Measurements from ENCODE around the gene ABCF2. TPM values are rescaled to one million over a fixed set of nuclear protein-coding genes. Genes with fewer than 3 reads are reported as not detected.

Gene ABCF2
- total and polyA plus RNA-seq, 2 donors = 18.9 to 26.1 TPM

GRCh38 chr7:151186640-151187408 is 40.2 kb downstream of the ABCF2 start, which contains the start of gene ASB10:
Gene ASB10, minus strand, starts transcription at chr7:151187250. Its CDS starts 120 bp downstream, at chr7:151187130.
- WGBS = 92% methylated on average over 22 of the region's 22 CpGs
- Histone ChIP-seq H3K4me3 (ENCODE audit: low read length in 2 of 2) (no peak within 1 kb of the TSS), H3K4me1 (ENCODE audit: control insufficient read depth in 2 of 2, insufficient read depth in 2 of 2, low read length in 2 of 2) (no peaks in the 10 kb centered on the region), H3K27me3 (ENCODE audit: control insufficient read depth in 2 of 2, insufficient read depth in 1 of 2, low read length in 1 of 2) (peaks cover 0 to 28% of the 10 kb centered on the region in 2 donors), H3K27ac (ENCODE audit: low read depth in 1 of 2, low read length in 1 of 2) (no peak within 1 kb of the TSS), H3K9me3 (ENCODE audit: control insufficient read depth in 2 of 2, insufficient read depth in 1 of 2, low read length in 1 of 2) (no peaks in the 10 kb centered on the region), H3K36me3 (ENCODE audit: control insufficient read depth in 2 of 2, insufficient read depth in 2 of 2, low read length in 1 of 2) (no peaks in the 10 kb centered on the region)
- DNase-seq (ENCODE audit: low read depth in 6 of 9, low spot score in 9 of 9) = no peak

GRCh38 chr7:151185762-151186639 is 41.0 kb downstream of the ABCF2 start:
- peaks cover 0 to 21% of the 10 kb centered on the region in 2 donors for H3K27me3 ChIP-seq (ENCODE audit: control insufficient read depth in 2 of 2, insufficient read depth in 1 of 2, low read length in 1 of 2)
- no peaks in the 10 kb centered on the region for H3K9me3 ChIP-seq (ENCODE audit: control insufficient read depth in 2 of 2, insufficient read depth in 1 of 2, low read length in 1 of 2)
- no peak overlapping the region for H3K27ac ChIP-seq (ENCODE audit: low read depth in 1 of 2, low read length in 1 of 2)
- H3K4me1 ChIP-seq (ENCODE audit: control insufficient read depth in 2 of 2, insufficient read depth in 2 of 2, low read length in 2 of 2) = no peaks in the 10 kb centered on the region
- H3K4me3 ChIP-seq (ENCODE audit: low read length in 2 of 2) = no peak overlapping the region
- H3K36me3 ChIP-seq (ENCODE audit: control insufficient read depth in 2 of 2, insufficient read depth in 2 of 2, low read length in 1 of 2) = no peaks in the 10 kb centered on the region
- no peak for DNase-seq (ENCODE audit: low read depth in 6 of 9, low spot score in 9 of 9)
- WGBS = 95% methylated on average over 16 of the region's 16 CpGs

GRCh38 chr7:151181011-151181431 is 46.0 kb downstream of the ABCF2 start:
- H3K9me3 ChIP-seq (ENCODE audit: control insufficient read depth in 2 of 2, insufficient read depth in 1 of 2, low read length in 1 of 2) = no peaks in the 10 kb centered on the region
- peaks cover under 1 to 28% of the 10 kb centered on the region in 2 donors for H3K27me3 ChIP-seq (ENCODE audit: control insufficient read depth in 2 of 2, insufficient read depth in 1 of 2, low read length in 1 of 2)
- WGBS = 94% methylated on average over 22 of the region's 22 CpGs
- H3K36me3 ChIP-seq (ENCODE audit: control insufficient read depth in 2 of 2, insufficient read depth in 2 of 2, low read length in 1 of 2) = no peaks in the 10 kb centered on the region
- no peak overlapping the region for H3K4me3 ChIP-seq (ENCODE audit: low read length in 2 of 2)
- H3K27ac ChIP-seq (ENCODE audit: low read depth in 1 of 2, low read length in 1 of 2) = no peak overlapping the region
- no peaks in the 10 kb centered on the region for H3K4me1 ChIP-seq (ENCODE audit: control insufficient read depth in 2 of 2, insufficient read depth in 2 of 2, low read length in 2 of 2)
- no peak for DNase-seq (ENCODE audit: low read depth in 6 of 9, low spot score in 9 of 9)

- no peak overlapping the region for H3K27ac ChIP-seq (ENCODE audit: low read depth in 1 of 2, low read length in 1 of 2)
- H3K4me1 ChIP-seq (ENCODE audit: control insufficient read depth in 2 of 2, insufficient read depth in 2 of 2, low read length in 2 of 2) = no peaks in the 10 kb centered on the region
- no peaks in the 10 kb centered on the region for H3K36me3 ChIP-seq (ENCODE audit: control insufficient read depth in 2 of 2, insufficient read depth in 2 of 2, low read length in 1 of 2)
- H3K27me3 ChIP-seq (ENCODE audit: control insufficient read depth in 2 of 2, insufficient read depth in 1 of 2, low read length in 1 of 2) = peaks cover 4 to 37% of the 10 kb centered on the region in 2 donors
- WGBS = 91% methylated on average over 4 of the region's 4 CpGs
- no peak for DNase-seq (ENCODE audit: low read depth in 6 of 9, low spot score in 9 of 9)
- H3K9me3 ChIP-seq (ENCODE audit: control insufficient read depth in 2 of 2, insufficient read depth in 1 of 2, low read length in 1 of 2) = peaks cover 0 to 5% of the 10 kb centered on the region in 2 donors
- H3K4me3 ChIP-seq (ENCODE audit: low read length in 2 of 2) = no peak overlapping the region
Measured at GRCh38 chr7:151179946-151180345, 47.1 kb downstream of the ABCF2 start.

- Histone ChIP-seq H3K27me3 (ENCODE audit: control insufficient read depth in 2 of 2, insufficient read depth in 1 of 2, low read length in 1 of 2) (peaks cover 4 to 43% of the 10 kb centered on the region in 2 donors), H3K27ac (ENCODE audit: low read depth in 1 of 2, low read length in 1 of 2) (no peak overlapping the region), H3K36me3 (ENCODE audit: control insufficient read depth in 2 of 2, insufficient read depth in 2 of 2, low read length in 1 of 2) (no peaks in the 10 kb centered on the region), H3K9me3 (ENCODE audit: control insufficient read depth in 2 of 2, insufficient read depth in 1 of 2, low read length in 1 of 2) (peaks cover 2 to 10% of the 10 kb centered on the region in 2 donors), H3K4me1 (ENCODE audit: control insufficient read depth in 2 of 2, insufficient read depth in 2 of 2, low read length in 2 of 2) (no peaks in the 10 kb centered on the region), H3K4me3 (ENCODE audit: low read length in 2 of 2) (no peak overlapping the region)
- WGBS = 94% methylated on average over 8 of the region's 8 CpGs
- no peak for DNase-seq (ENCODE audit: low read depth in 6 of 9, low spot score in 9 of 9)
Measured at GRCh38 chr7:151179287-151179860, 47.6 kb downstream of the ABCF2 start.

- 91% methylated on average over 2 of the region's 2 CpGs for WGBS
Measured at GRCh38 chr7:151178831-151179230, 48.2 kb downstream of the ABCF2 start.

GRCh38 chr7:151178236-151178635 is 48.8 kb downstream of the ABCF2 start:
- H3K4me1 ChIP-seq (ENCODE audit: control insufficient read depth in 2 of 2, insufficient read depth in 2 of 2, low read length in 2 of 2) = no peaks in the 10 kb centered on the region
- no peak for DNase-seq (ENCODE audit: low read depth in 6 of 9, low spot score in 9 of 9)
- H3K9me3 ChIP-seq (ENCODE audit: control insufficient read depth in 2 of 2, insufficient read depth in 1 of 2, low read length in 1 of 2) = peaks cover 4 to 22% of the 10 kb centered on the region in 2 donors
- 94% methylated on average over 9 of the region's 9 CpGs for WGBS
- H3K27me3 ChIP-seq (ENCODE audit: control insufficient read depth in 2 of 2, insufficient read depth in 1 of 2, low read length in 1 of 2) = peaks cover 4 to 52% of the 10 kb centered on the region in 2 donors
- H3K36me3 ChIP-seq (ENCODE audit: control insufficient read depth in 2 of 2, insufficient read depth in 2 of 2, low read length in 1 of 2) = no peaks in the 10 kb centered on the region
- no peak overlapping the region for H3K4me3 ChIP-seq (ENCODE audit: low read length in 2 of 2)
- no peak overlapping the region for H3K27ac ChIP-seq (ENCODE audit: low read depth in 1 of 2, low read length in 1 of 2)

More at GRCh38 chr7:151178831-151179230, 48.2 kb downstream of the ABCF2 start:
- Histone ChIP-seq H3K9me3 (ENCODE audit: control insufficient read depth in 2 of 2, insufficient read depth in 1 of 2, low read length in 1 of 2) (peaks cover 2 to 16% of the 10 kb centered on the region in 2 donors), H3K4me3 (ENCODE audit: low read length in 2 of 2) (no peak overlapping the region), H3K27me3 (ENCODE audit: control insufficient read depth in 2 of 2, insufficient read depth in 1 of 2, low read length in 1 of 2) (peaks cover 4 to 46% of the 10 kb centered on the region in 2 donors), H3K27ac (ENCODE audit: low read depth in 1 of 2, low read length in 1 of 2) (no peak overlapping the region), H3K36me3 (ENCODE audit: control insufficient read depth in 2 of 2, insufficient read depth in 2 of 2, low read length in 1 of 2) (no peaks in the 10 kb centered on the region), H3K4me1 (ENCODE audit: control insufficient read depth in 2 of 2, insufficient read depth in 2 of 2, low read length in 2 of 2) (no peaks in the 10 kb centered on the region)
- DNase-seq (ENCODE audit: low read depth in 6 of 9, low spot score in 9 of 9) = no peak

GRCh38 chr7:151177310-151177709 is 49.7 kb downstream of the ABCF2 start:
- H3K9me3 ChIP-seq (ENCODE audit: control insufficient read depth in 2 of 2, insufficient read depth in 1 of 2, low read length in 1 of 2) = peaks cover 4 to 31% of the 10 kb centered on the region in 2 donors
- DNase-seq (ENCODE audit: low read depth in 6 of 9, low spot score in 9 of 9) = no peak
- no peaks in the 10 kb centered on the region for H3K4me1 ChIP-seq (ENCODE audit: control insufficient read depth in 2 of 2, insufficient read depth in 2 of 2, low read length in 2 of 2)
- no peak overlapping the region for H3K4me3 ChIP-seq (ENCODE audit: low read length in 2 of 2)
- peaks cover 5 to 61% of the 10 kb centered on the region in 2 donors for H3K27me3 ChIP-seq (ENCODE audit: control insufficient read depth in 2 of 2, insufficient read depth in 1 of 2, low read length in 1 of 2)
- H3K27ac ChIP-seq (ENCODE audit: low read depth in 1 of 2, low read length in 1 of 2) = no peak overlapping the region
- H3K36me3 ChIP-seq (ENCODE audit: control insufficient read depth in 2 of 2, insufficient read depth in 2 of 2, low read length in 1 of 2) = no peaks in the 10 kb centered on the region
- WGBS = 93% methylated on average over 1 of the region's 1 CpG

Data from thymus (tissue), 11 donors.